Astrocyte (in vitro differentiated cells and primary cell): ENCODE measurements around the gene STAB2. TPM values are rescaled to one million over a fixed set of nuclear protein-coding genes. Genes with fewer than 3 reads are reported as not detected.

Experiments used
- DNase-seq: peaks from one replicate; pipeline ENCODE4 v3.0.0-alpha.2; 2010; ENCODE audit warnings: low read depth
- FAIRE-seq: peaks from 2 replicates; lab custom pipeline; 2011; peaks lifted over from hg19 to GRCh38; lab: Jason Lieb, UNC
- H2AFZ ChIP-seq: 2 replicates; pipeline ENCODE4 v1.6.0; 2012; ENCODE audit warnings: low read depth, low read length, inconsistent platforms
- H3K27ac ChIP-seq: 2 replicates; pipeline ENCODE4 v1.5.1; 2011; ENCODE audit warnings: low read depth, low read length, inconsistent platforms
- H3K27me3 ChIP-seq: 2 replicates; pipeline ENCODE4 v1.6.0; 2011; ENCODE audit warnings: low read length, inconsistent platforms; ENCODE audit not compliant: insufficient read depth
- H3K36me3 ChIP-seq: 2 replicates; pipeline ENCODE4 v1.5.1; 2011; ENCODE audit warnings: low read length, inconsistent platforms; ENCODE audit not compliant: insufficient read depth
- H3K4me1 ChIP-seq: 2 replicates; pipeline ENCODE4 v1.5.1; 2011; ENCODE audit warnings: low read length, inconsistent platforms; ENCODE audit not compliant: insufficient read depth
- H3K4me2 ChIP-seq: 2 replicates; pipeline ENCODE4 v1.6.0; 2012; ENCODE audit warnings: low read length, inconsistent platforms
- H3K4me3 ChIP-seq: 2 replicates; pipeline ENCODE4 v1.5.1; 2011; ENCODE audit warnings: low read depth, mild to moderate bottlenecking, low read length, inconsistent platforms; ENCODE audit not compliant: insufficient read depth
- H3K79me2 ChIP-seq: 2 replicates; pipeline ENCODE4 v1.6.0; 2012; ENCODE audit warnings: mild to moderate bottlenecking, low read length, inconsistent platforms; ENCODE audit not compliant: insufficient read depth
- H3K9ac ChIP-seq: 2 replicates; pipeline ENCODE4 v1.6.0; 2012; ENCODE audit warnings: mild to moderate bottlenecking, low read length, inconsistent platforms
- H3K9me3 ChIP-seq: 2 replicates; pipeline ENCODE4 v1.5.1; 2012; ENCODE audit warnings: low read depth, mild to moderate bottlenecking, low read length, inconsistent platforms; ENCODE audit not compliant: insufficient read depth
- H4K20me1 ChIP-seq: 2 replicates; pipeline ENCODE4 v1.6.0; 2012; ENCODE audit warnings: low read length, inconsistent platforms; ENCODE audit not compliant: insufficient read depth
- H3K27ac Mint-ChIP-seq: one replicate; pipeline ENCODE4 v1.8.0; 2021; ENCODE audit warnings: mild to moderate bottlenecking, mixed read lengths; ENCODE audit not compliant: unreplicated experiment
- H3K27me3 Mint-ChIP-seq: one replicate; pipeline ENCODE4 v1.8.0; 2021; ENCODE audit warnings: low read depth, mixed read lengths; ENCODE audit not compliant: unreplicated experiment
- H3K36me3 Mint-ChIP-seq: one replicate; pipeline ENCODE4 v1.8.0; 2021; ENCODE audit warnings: low read depth, mixed read lengths; ENCODE audit not compliant: unreplicated experiment
- H3K4me1 Mint-ChIP-seq: one replicate; pipeline ENCODE4 v1.8.0; 2021; ENCODE audit warnings: low read depth, mixed read lengths; ENCODE audit not compliant: unreplicated experiment
- H3K4me3 Mint-ChIP-seq: one replicate; pipeline ENCODE4 v1.8.0; 2021; ENCODE audit warnings: mild to moderate bottlenecking, moderate library complexity, mixed read lengths; ENCODE audit not compliant: unreplicated experiment
- H3K9me3 Mint-ChIP-seq: one replicate; pipeline ENCODE4 v1.8.0; 2021; ENCODE audit warnings: mild to moderate bottlenecking, mixed read lengths; ENCODE audit not compliant: unreplicated experiment
- CTCF ChIP-seq: IDR thresholded peaks from 2 replicates; pipeline ENCODE4 v1.5.1; 2011; ENCODE audit warnings: low read depth, mild to moderate bottlenecking, inconsistent platforms, low read length, moderate library complexity; ENCODE audit not compliant: insufficient read depth
- EZH2 ChIP-seq: IDR thresholded peaks from 2 replicates; pipeline ENCODE4 v1.6.1; 2012; ENCODE audit warnings: mild to moderate bottlenecking, low read length, inconsistent platforms; ENCODE audit not compliant: insufficient read depth
- total RNA-seq: library from RNA; stranded (reverse); gene quantifications from 2 replicates; pipeline ENCODE4 v1.2.1, GENCODE V29; 2021

The STAB2 gene
- total RNA-seq, 1 donor from 2014 or later, result not detected

GRCh38 chr12:103785243-103786031, 198.4 kb downstream of the STAB2 start:
- H3K36me3 ChIP-seq, result peaks cover 31% of the 10 kb centered on the region
- peaks cover 6% of the 10 kb centered on the region for H3K4me1 Mint-ChIP-seq
- no peak for FAIRE-seq

GRCh38 chr12:103786201-103786600, 199.1 kb downstream of the STAB2 start:
- Histone ChIP-seq H3K36me3 (peaks cover 31% of the 10 kb centered on the region), H3K4me2 (no peak overlapping the region), H4K20me1 (no peaks in the 10 kb centered on the region), H3K79me2 (peaks cover 5% of the 10 kb centered on the region), H3K4me3 (no peak overlapping the region), H3K9ac (no peak overlapping the region), H2AFZ (no peak overlapping the region), H3K27me3 (no peaks in the 10 kb centered on the region), H3K27ac (no peak overlapping the region), H3K9me3 (no peaks in the 10 kb centered on the region), H3K4me1 (no peaks in the 10 kb centered on the region)
- Mint-ChIP-seq H3K4me3 (no peak overlapping the region), H3K27me3 (no peaks in the 10 kb centered on the region), H3K4me1 (peaks cover 6% of the 10 kb centered on the region), H3K27ac (no peak overlapping the region), H3K36me3 (peaks cover 12% of the 10 kb centered on the region), H3K9me3 (no peaks in the 10 kb centered on the region)
- FAIRE-seq (no peak), DNase-seq (no peak)
- no peak for TF ChIP-seq CTCF
- no peak for TF ChIP-seq EZH2

More at GRCh38 chr12:103785243-103786031, 198.4 kb downstream of the STAB2 start:
- TF ChIP-seq EZH2, result no peak
- no peak for TF ChIP-seq CTCF
- Histone ChIP-seq H3K9ac (no peak overlapping the region), H4K20me1 (no peaks in the 10 kb centered on the region), H3K27ac (no peak overlapping the region), H3K79me2 (peaks cover 7% of the 10 kb centered on the region), H3K9me3 (no peaks in the 10 kb centered on the region), H3K4me3 (no peak overlapping the region), H3K4me2 (no peak overlapping the region), H3K27me3 (no peaks in the 10 kb centered on the region), H3K4me1 (peaks cover 1% of the 10 kb centered on the region), H2AFZ (no peak overlapping the region)
- no peaks in the 10 kb centered on the region for H3K9me3 Mint-ChIP-seq
- no peak for DNase-seq
- H3K27ac Mint-ChIP-seq, result no peak overlapping the region
- H3K4me3 Mint-ChIP-seq, result no peak overlapping the region
- H3K27me3 Mint-ChIP-seq, result no peaks in the 10 kb centered on the region
- H3K36me3 Mint-ChIP-seq, result peaks cover 10% of the 10 kb centered on the region

- Histone ChIP-seq H3K9ac (no peak overlapping the region), H4K20me1 (no peaks in the 10 kb centered on the region), H3K9me3 (no peaks in the 10 kb centered on the region), H3K27me3 (no peaks in the 10 kb centered on the region), H3K4me1 (no peaks in the 10 kb centered on the region), H3K4me2 (no peak overlapping the region), H3K79me2 (peaks cover 4% of the 10 kb centered on the region), H3K4me3 (no peak overlapping the region), H3K36me3 (peaks cover 28% of the 10 kb centered on the region), H3K27ac (no peak overlapping the region), H2AFZ (no peak overlapping the region)
- no peaks in the 10 kb centered on the region for H3K27me3 Mint-ChIP-seq
- no peak overlapping the region for H3K27ac Mint-ChIP-seq
- no peaks in the 10 kb centered on the region for H3K9me3 Mint-ChIP-seq
- H3K36me3 Mint-ChIP-seq, result peaks cover 21% of the 10 kb centered on the region
- DNase-seq (no peak), FAIRE-seq (no peak)
- no peaks in the 10 kb centered on the region for H3K4me1 Mint-ChIP-seq
- no peak overlapping the region for H3K4me3 Mint-ChIP-seq
- TF ChIP-seq CTCF, result no peak
- no peak for TF ChIP-seq EZH2
Observed at GRCh38 chr12:103791350-103791920, 204.4 kb downstream of the STAB2 start.
